GM23248 (cell line): Measurements from ENCODE around the gene TMEM44. TPM values are rescaled to one million over a fixed set of nuclear protein-coding genes. Genes with fewer than 3 reads are reported as not detected.

ENCODE experiments used
- DNase-seq: peaks from one replicate; pipeline ENCODE4 v3.0.0-alpha.2; 2015
- H2AFZ ChIP-seq: fragments of 200-600 bp; sonication (generic); 2 replicates; pipeline ENCODE4 v1.6.1; 2016; ENCODE audit warnings: antibody characterized with exemption
- H3F3A ChIP-seq: fragments of 200-600 bp; sonication (generic); 2 replicates; pipeline ENCODE4 v1.6.1; 2016; ENCODE audit warnings: mild to moderate bottlenecking, antibody characterized with exemption, mixed run types; ENCODE audit not compliant: insufficient read depth
- H3K27ac ChIP-seq: fragments of 200-600 bp; sonication (generic); 2 replicates; pipeline ENCODE4 v1.5.1; 2016; ENCODE audit warnings: mild to moderate bottlenecking
- H3K27me3 ChIP-seq: fragments of 200-600 bp; sonication (generic); replicated peaks from 2 replicates; pipeline ENCODE4 v1.6.1; 2016; ENCODE audit warnings: mild to moderate bottlenecking; ENCODE audit not compliant: insufficient read depth
- H3K36me3 ChIP-seq: fragments of 200-600 bp; sonication (generic); 2 replicates; pipeline ENCODE4 v1.6.1; 2016; ENCODE audit warnings: low read depth, mild to moderate bottlenecking
- H3K4me1 ChIP-seq: fragments of 200-600 bp; sonication (generic); 2 replicates; pipeline ENCODE4 v1.6.1; 2016; ENCODE audit warnings: mild to moderate bottlenecking; ENCODE audit not compliant: insufficient read depth
- H3K4me2 ChIP-seq: fragments of 200-600 bp; sonication (generic); one replicate; pipeline ENCODE4 v1.6.1; 2016; ENCODE audit warnings: mild to moderate bottlenecking; ENCODE audit not compliant: unreplicated experiment
- H3K4me3 ChIP-seq: fragments of 200-600 bp; sonication (generic); 2 replicates; pipeline ENCODE4 v1.5.1; 2016; ENCODE audit warnings: mild to moderate bottlenecking
- H3K79me2 ChIP-seq: fragments of 200-600 bp; sonication (generic); 2 replicates; pipeline ENCODE4 v1.6.1; 2016; ENCODE audit warnings: mild to moderate bottlenecking; ENCODE audit not compliant: insufficient read depth
- H3K9ac ChIP-seq: fragments of 200-600 bp; sonication (generic); 2 replicates; pipeline ENCODE4 v1.6.1; 2016; ENCODE audit warnings: mild to moderate bottlenecking
- H3K9me2 ChIP-seq: fragments of 200-600 bp; sonication (generic); 2 replicates; pipeline ENCODE4 v1.6.1; 2016; ENCODE audit warnings: mixed run types, mild to moderate bottlenecking, moderate library complexity; ENCODE audit not compliant: insufficient read depth
- H3K9me3 ChIP-seq: fragments of 200-600 bp; sonication (generic); one replicate; pipeline ENCODE4 v1.6.1; 2017; ENCODE audit warnings: low read depth
- H4K20me1 ChIP-seq: fragments of 200-600 bp; sonication (generic); 2 replicates; pipeline ENCODE4 v1.6.0; 2016; ENCODE audit not compliant: insufficient read depth
- EZH2 ChIP-seq: fragments of 200-600 bp; sonication (generic); IDR thresholded peaks from 2 replicates; pipeline ENCODE4 v1.6.1; 2018; ENCODE audit warnings: antibody characterized with exemption, mild to moderate bottlenecking; ENCODE audit not compliant: insufficient read depth, poor library complexity, severe bottlenecking
- EZH2phosphoT487 ChIP-seq: fragments of 200-600 bp; sonication (generic); IDR thresholded peaks from 2 replicates; pipeline ENCODE4 v1.6.1; 2018; ENCODE audit warnings: antibody characterized with exemption, moderate library complexity, mild to moderate bottlenecking, low read depth; ENCODE audit not compliant: insufficient read depth
- WGBS, 2 experiments: methylation state at CpG; one replicate each; pipeline ENCODE4 v1.1.6; 2015 to 2017; ENCODE audit warnings: low lambda C conversion rate in 2 of 2, low coverage in 1 of 2; ENCODE audit errors: missing lambda C conversion rate in 2 of 2; 5-methylcytosine and 5-hydroxymethylcytosine counted together
- in situ Hi-C: fragments of 300-500 bp; cut with MboI; formaldehyde crosslinking; loops from 2 replicates; pipeline ENCODE4 v1.15.0; 2020
- polyA plus RNA-seq: library from polyadenylated mRNA; unstranded; fragments of >200 nt; fragmentation: Nextera tagmentation; extraction: Ambion mirVana; gene quantifications from 2 replicates; pipeline ENCODE4 v1.2.1, GENCODE V29; 2016
- total RNA-seq: library from RNA; depleted of rRNA; stranded (reverse); fragments of >200 nt; shearing (Covaris generic); gene quantifications from 2 replicates; pipeline ENCODE4 v1.2.3, GENCODE V29; 2014

The TMEM44 gene
- total and polyA plus RNA-seq, 2 experiments from 2014 or later: 13.1 to 14.6 TPM

- Histone ChIP-seq H3K4me2 (no peak overlapping the region), H4K20me1 (no peaks in the 10 kb centered on the region), H3K4me3 (no peak overlapping the region), H3F3A (no peaks in the 10 kb centered on the region), H3K27ac (no peak overlapping the region), H3K9me3 (no peaks in the 10 kb centered on the region), H3K79me2 (peaks cover 12% of the 10 kb centered on the region; the same call in 1 of the 2 replicates), H3K9me2 (no peaks in the 10 kb centered on the region), H3K4me1 (no peaks in the 10 kb centered on the region), H2AFZ (no peak overlapping the region), H3K36me3 (peaks cover 18% of the 10 kb centered on the region; the same call in 1 of the 2 replicates), H3K9ac (no peak overlapping the region), H3K27me3 (no peaks in the 10 kb centered on the region)
- DNase-seq: no peak
- in situ Hi-C loops: no loop called here
- TF ChIP-seq EZH2phosphoT487 (no peak), EZH2 (no peak)
- WGBS, 2 experiments: 95 to 98% methylated on average over 6 of the region's 6 CpGs
Measured at GRCh38 chr3:194624956-194625355, 8.3 kb downstream of the TMEM44 start.

- peaks cover 18% of the 10 kb centered on the region; the same call in 1 of the 2 replicates for H3K36me3 ChIP-seq
- no peaks in the 10 kb centered on the region for H4K20me1 ChIP-seq
- WGBS, 2 experiments: 93 to 95% methylated on average over 25 of the region's 25 CpGs
- peaks cover 5% of the 10 kb centered on the region; the same call in 1 of the 2 replicates for H3K79me2 ChIP-seq
- H3K4me2 ChIP-seq: no peak overlapping the region
- no peaks in the 10 kb centered on the region for H3K9me3 ChIP-seq
- in situ Hi-C loops: no loop called here
- no peak overlapping the region for H3K9ac ChIP-seq
- no peaks in the 10 kb centered on the region for H3K4me1 ChIP-seq
- no peak overlapping the region for H3K27ac ChIP-seq
- no peaks in the 10 kb centered on the region for H3F3A ChIP-seq
- TF ChIP-seq EZH2 (no peak), EZH2phosphoT487 (no peak)
- no peak overlapping the region for H3K4me3 ChIP-seq
- DNase-seq: no peak
- no peak overlapping the region for H2AFZ ChIP-seq
- H3K9me2 ChIP-seq: no peaks in the 10 kb centered on the region
- no peaks in the 10 kb centered on the region for H3K27me3 ChIP-seq
Measured at GRCh38 chr3:194623449-194624290, 9.5 kb downstream of the TMEM44 start.

- DNase-seq: no peak
- WGBS, 2 experiments: 91% methylated on average over 26 of the region's 26 CpGs
- no peak overlapping the region for H2AFZ ChIP-seq
- no peaks in the 10 kb centered on the region for H3K9me2 ChIP-seq
- no peaks in the 10 kb centered on the region for H3F3A ChIP-seq
- no peaks in the 10 kb centered on the region for H3K79me2 ChIP-seq
- H3K27ac ChIP-seq: no peak overlapping the region
- H3K9me3 ChIP-seq: no peaks in the 10 kb centered on the region
- H4K20me1 ChIP-seq: no peaks in the 10 kb centered on the region
- H3K36me3 ChIP-seq: peaks cover 16% of the 10 kb centered on the region; the same call in 1 of the 2 replicates
- H3K4me3 ChIP-seq: no peak overlapping the region
- in situ Hi-C loops: no loop called here
- H3K27me3 ChIP-seq: no peaks in the 10 kb centered on the region
- H3K4me2 ChIP-seq: no peak overlapping the region
- TF ChIP-seq EZH2phosphoT487: no peak
- TF ChIP-seq EZH2: no peak
- no peaks in the 10 kb centered on the region for H3K4me1 ChIP-seq
- no peak overlapping the region for H3K9ac ChIP-seq
Measured at GRCh38 chr3:194622621-194623340, 10.4 kb downstream of the TMEM44 start.

- H3F3A ChIP-seq: no peaks in the 10 kb centered on the region
- no peaks in the 10 kb centered on the region for H3K9me3 ChIP-seq
- peaks cover 12% of the 10 kb centered on the region; the same call in 1 of the 2 replicates for H3K36me3 ChIP-seq
- 96 to 97% methylated on average over 14 of the region's 14 CpGs for WGBS, 2 experiments
- no peaks in the 10 kb centered on the region for H3K9me2 ChIP-seq
- no peaks in the 10 kb centered on the region for H3K27me3 ChIP-seq
- H3K4me1 ChIP-seq: no peaks in the 10 kb centered on the region
- no peak overlapping the region for H3K9ac ChIP-seq
- H3K79me2 ChIP-seq: no peaks in the 10 kb centered on the region
- DNase-seq: no peak
- no peak overlapping the region for H3K27ac ChIP-seq
- H3K4me2 ChIP-seq: no peak overlapping the region
- no peaks in the 10 kb centered on the region for H4K20me1 ChIP-seq
- no peak overlapping the region for H3K4me3 ChIP-seq
- in situ Hi-C loops: no loop called here
- H2AFZ ChIP-seq: no peak overlapping the region
- TF ChIP-seq EZH2 (no peak), EZH2phosphoT487 (no peak)
Measured at GRCh38 chr3:194621947-194622346, 11.3 kb downstream of the TMEM44 start.
